K562 (cell line): Measurements from ENCODE around the gene CORO6. TPM values are rescaled to one million over a fixed set of nuclear protein-coding genes. Genes with fewer than 3 reads are reported as not detected.

Experiments
- DPF2 ChIP-seq: fragments of 450-650 bp; IDR thresholded peaks from 2 replicates; pipeline ENCODE4 v1.6.1; 2016
- HMGN3 ChIP-seq: IDR thresholded peaks from 2 replicates; pipeline ENCODE4 v1.6.1; 2011; ENCODE audit warnings: borderline replicate concordance, low read depth, mild to moderate bottlenecking, mixed read lengths, low read length; ENCODE audit not compliant: insufficient read length; ENCODE audit errors: extremely low read depth
- KLF1 ChIP-seq: fragments of 450-650 bp; IDR thresholded peaks from 2 replicates; pipeline ENCODE4 v1.6.1; 2016; ENCODE audit warnings: missing genetic modification characterization, missing compliant biosample characterization
- NFATC3 ChIP-seq: fragments of 450-650 bp; IDR thresholded peaks from 2 replicates; pipeline ENCODE4 v1.6.1; 2017; ENCODE audit warnings: mild to moderate bottlenecking
- RBFOX2 ChIP-seq: fragments of 200-400 bp; formaldehyde crosslinking; IDR thresholded peaks from 2 replicates; pipeline ENCODE4 v1.6.1; 2017; ENCODE audit warnings: low read depth, mild to moderate bottlenecking, low read length, moderate library complexity
- RBM22 ChIP-seq: fragments of 200-400 bp; formaldehyde crosslinking; IDR thresholded peaks from 2 replicates; pipeline ENCODE4 v1.6.1; 2018; ENCODE audit warnings: low read length, low read depth; ENCODE audit not compliant: poor library complexity, severe bottlenecking
- SMAD4 ChIP-seq: fragments of 250-450 bp; sonication (Bioruptor Pico); conservative IDR thresholded peaks from 2 replicates; pipeline ENCODE4 v1.8.0; 2021; ENCODE audit warnings: inconsistent platforms, mild to moderate bottlenecking, moderate library complexity
- SPI1 ChIP-seq: IDR thresholded peaks from 2 replicates; pipeline ENCODE4 v1.6.1; 2011; ENCODE audit warnings: low read depth, low read length, control low read depth, borderline replicate concordance
- polyA plus RNA-seq, 8 experiments: library from polyadenylated mRNA; depleted of rRNA in 4 of 8; stranded (reverse) in 5 of 8; unstranded in 3 of 8; fragments of >200 nt; fragmentation: Nextera tagmentation in 2 of 8; fragmentation: Illumina TruSeq in 1 of 8; extraction: Ambion mirVana in 2 of 8; extraction: Trizol in 1 of 8; gene quantifications; 2 replicates each; pipeline versions ENCODE4 v1.2.1 to v1.2.3, GENCODE V29; 2011 to 2014; ENCODE audit warnings: inconsistent platforms in 1 of 8, missing spikeins in 1 of 8
- total RNA-seq, 7 experiments: library from RNA; depleted of rRNA in 6 of 7; stranded (reverse); fragments of >200 nt in 6 of 7; fragmentation: Illumina TruSeq in 2 of 7; extraction: Trizol in 2 of 7; gene quantifications; 2 replicates each; pipeline versions ENCODE4 v1.2.1 to v1.2.3, GENCODE V29; 2011 to 2021; ENCODE audit warnings: low replicate concordance in 1 of 7
- TF ChIP-seq, protein P1 (sequence below), 2 experiments: fragments of 450-650 bp; formaldehyde crosslinking in 1 of 2; IDR thresholded peaks; 2 replicates each; pipeline versions ENCODE4 v1.4.0 to v1.6.1; 2014 to 2020; ENCODE audit warnings: mild to moderate bottlenecking in 2 of 2, borderline replicate concordance in 1 of 2, low read depth in 1 of 2
- TF ChIP-seq, protein P2 (sequence below): fragments of 450-650 bp; IDR thresholded peaks from 2 replicates; pipeline ENCODE4 v1.6.1; 2017; ENCODE audit warnings: mild to moderate bottlenecking, moderate library complexity
- TF ChIP-seq, protein P3 (sequence below): sonication (generic); formaldehyde crosslinking; IDR thresholded peaks from 2 replicates; pipeline ENCODE4 v1.8.1; 2023; ENCODE audit warnings: mild to moderate bottlenecking, missing genetic modification reagents
- TF ChIP-seq, protein P4 (sequence below): fragments of 250-450 bp; sonication (Bioruptor Pico); IDR thresholded peaks from 2 replicates; pipeline ENCODE4 v1.9.0; 2021; ENCODE audit warnings: mild to moderate bottlenecking, inconsistent platforms

The CORO6 gene
- total and polyA plus RNA-seq, 9 of the 15 experiments (the other 6 are each of a cell fraction or from before 2014, with no cell fraction given) = 0.04 to 11.9 (median 2.4) TPM

DNA sequence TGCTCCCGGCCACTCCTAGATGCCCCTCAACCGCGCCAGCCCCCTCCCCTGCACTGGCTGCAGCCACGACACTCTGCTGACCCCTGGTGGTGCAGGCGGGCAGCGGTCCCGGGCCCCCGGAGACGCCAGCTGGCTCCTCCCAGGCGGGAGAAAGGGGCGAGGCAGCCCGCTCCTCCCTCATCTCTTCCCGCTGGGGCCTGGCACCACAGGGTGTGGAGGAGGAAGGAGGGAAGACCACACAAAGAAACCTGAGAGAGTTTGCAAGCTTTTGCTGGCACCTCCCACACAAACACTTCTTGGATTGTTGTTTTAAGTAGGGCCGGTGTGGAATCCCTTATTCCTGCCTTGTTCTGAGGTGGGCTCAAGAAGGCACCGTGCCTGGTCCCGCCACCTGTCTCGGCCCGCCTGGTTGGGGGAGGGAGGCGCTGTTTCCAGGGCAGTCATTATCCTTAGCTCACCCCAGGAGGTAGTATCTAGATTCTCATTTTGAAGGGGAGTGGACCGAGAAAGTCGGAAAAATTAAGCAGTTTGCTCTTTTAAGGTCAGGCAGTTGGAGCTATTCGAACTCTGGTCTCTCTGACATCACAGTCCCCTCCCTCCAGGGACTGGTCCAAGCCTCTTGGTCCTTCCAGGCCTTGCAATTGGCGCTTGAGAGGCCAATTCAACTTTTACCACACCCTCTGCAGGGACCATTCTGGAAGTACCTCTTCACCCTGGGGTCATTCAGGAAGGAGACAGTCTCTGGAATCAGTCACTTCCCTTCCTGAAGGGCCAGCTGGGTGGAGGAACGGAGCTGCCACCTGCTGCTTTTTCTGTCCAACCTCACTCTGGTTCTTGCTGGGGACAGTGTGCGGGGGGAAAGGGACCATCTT lies 30.7 kb downstream of the CORO6 start (continued):
- TF ChIP-seq, protein P1, sequence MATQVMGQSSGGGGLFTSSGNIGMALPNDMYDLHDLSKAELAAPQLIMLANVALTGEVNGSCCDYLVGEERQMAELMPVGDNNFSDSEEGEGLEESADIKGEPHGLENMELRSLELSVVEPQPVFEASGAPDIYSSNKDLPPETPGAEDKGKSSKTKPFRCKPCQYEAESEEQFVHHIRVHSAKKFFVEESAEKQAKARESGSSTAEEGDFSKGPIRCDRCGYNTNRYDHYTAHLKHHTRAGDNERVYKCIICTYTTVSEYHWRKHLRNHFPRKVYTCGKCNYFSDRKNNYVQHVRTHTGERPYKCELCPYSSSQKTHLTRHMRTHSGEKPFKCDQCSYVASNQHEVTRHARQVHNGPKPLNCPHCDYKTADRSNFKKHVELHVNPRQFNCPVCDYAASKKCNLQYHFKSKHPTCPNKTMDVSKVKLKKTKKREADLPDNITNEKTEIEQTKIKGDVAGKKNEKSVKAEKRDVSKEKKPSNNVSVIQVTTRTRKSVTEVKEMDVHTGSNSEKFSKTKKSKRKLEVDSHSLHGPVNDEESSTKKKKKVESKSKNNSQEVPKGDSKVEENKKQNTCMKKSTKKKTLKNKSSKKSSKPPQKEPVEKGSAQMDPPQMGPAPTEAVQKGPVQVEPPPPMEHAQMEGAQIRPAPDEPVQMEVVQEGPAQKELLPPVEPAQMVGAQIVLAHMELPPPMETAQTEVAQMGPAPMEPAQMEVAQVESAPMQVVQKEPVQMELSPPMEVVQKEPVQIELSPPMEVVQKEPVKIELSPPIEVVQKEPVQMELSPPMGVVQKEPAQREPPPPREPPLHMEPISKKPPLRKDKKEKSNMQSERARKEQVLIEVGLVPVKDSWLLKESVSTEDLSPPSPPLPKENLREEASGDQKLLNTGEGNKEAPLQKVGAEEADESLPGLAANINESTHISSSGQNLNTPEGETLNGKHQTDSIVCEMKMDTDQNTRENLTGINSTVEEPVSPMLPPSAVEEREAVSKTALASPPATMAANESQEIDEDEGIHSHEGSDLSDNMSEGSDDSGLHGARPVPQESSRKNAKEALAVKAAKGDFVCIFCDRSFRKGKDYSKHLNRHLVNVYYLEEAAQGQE (IDR thresholded peaks at IDR 0.05; ENCODE audit: borderline replicate concordance) = peak; percentile 80
- TF ChIP-seq, protein P1 (CRISPR knock-in tag; IDR thresholded peaks at IDR 0.05; ENCODE audit: low read depth) = no peak
- TF ChIP-seq NFATC3 (no peak), HMGN3 (peak; percentile 57), SPI1 (peak; percentile 39; the same call in 1 of the 2 replicates), KLF1 (tag) (no peak), RBFOX2 (peak; percentile 45), DPF2 (no peak), RBM22 (no peak), SMAD4 (peak; percentile 68)
- TF ChIP-seq, protein P2, sequence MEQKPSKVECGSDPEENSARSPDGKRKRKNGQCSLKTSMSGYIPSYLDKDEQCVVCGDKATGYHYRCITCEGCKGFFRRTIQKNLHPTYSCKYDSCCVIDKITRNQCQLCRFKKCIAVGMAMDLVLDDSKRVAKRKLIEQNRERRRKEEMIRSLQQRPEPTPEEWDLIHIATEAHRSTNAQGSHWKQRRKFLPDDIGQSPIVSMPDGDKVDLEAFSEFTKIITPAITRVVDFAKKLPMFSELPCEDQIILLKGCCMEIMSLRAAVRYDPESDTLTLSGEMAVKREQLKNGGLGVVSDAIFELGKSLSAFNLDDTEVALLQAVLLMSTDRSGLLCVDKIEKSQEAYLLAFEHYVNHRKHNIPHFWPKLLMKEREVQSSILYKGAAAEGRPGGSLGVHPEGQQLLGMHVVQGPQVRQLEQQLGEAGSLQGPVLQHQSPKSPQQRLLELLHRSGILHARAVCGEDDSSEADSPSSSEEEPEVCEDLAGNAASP = no peak
- TF ChIP-seq, protein P3, sequence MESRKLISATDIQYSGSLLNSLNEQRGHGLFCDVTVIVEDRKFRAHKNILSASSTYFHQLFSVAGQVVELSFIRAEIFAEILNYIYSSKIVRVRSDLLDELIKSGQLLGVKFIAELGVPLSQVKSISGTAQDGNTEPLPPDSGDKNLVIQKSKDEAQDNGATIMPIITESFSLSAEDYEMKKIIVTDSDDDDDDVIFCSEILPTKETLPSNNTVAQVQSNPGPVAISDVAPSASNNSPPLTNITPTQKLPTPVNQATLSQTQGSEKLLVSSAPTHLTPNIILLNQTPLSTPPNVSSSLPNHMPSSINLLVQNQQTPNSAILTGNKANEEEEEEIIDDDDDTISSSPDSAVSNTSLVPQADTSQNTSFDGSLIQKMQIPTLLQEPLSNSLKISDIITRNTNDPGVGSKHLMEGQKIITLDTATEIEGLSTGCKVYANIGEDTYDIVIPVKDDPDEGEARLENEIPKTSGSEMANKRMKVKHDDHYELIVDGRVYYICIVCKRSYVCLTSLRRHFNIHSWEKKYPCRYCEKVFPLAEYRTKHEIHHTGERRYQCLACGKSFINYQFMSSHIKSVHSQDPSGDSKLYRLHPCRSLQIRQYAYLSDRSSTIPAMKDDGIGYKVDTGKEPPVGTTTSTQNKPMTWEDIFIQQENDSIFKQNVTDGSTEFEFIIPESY = no peak
- TF ChIP-seq, protein P4, sequence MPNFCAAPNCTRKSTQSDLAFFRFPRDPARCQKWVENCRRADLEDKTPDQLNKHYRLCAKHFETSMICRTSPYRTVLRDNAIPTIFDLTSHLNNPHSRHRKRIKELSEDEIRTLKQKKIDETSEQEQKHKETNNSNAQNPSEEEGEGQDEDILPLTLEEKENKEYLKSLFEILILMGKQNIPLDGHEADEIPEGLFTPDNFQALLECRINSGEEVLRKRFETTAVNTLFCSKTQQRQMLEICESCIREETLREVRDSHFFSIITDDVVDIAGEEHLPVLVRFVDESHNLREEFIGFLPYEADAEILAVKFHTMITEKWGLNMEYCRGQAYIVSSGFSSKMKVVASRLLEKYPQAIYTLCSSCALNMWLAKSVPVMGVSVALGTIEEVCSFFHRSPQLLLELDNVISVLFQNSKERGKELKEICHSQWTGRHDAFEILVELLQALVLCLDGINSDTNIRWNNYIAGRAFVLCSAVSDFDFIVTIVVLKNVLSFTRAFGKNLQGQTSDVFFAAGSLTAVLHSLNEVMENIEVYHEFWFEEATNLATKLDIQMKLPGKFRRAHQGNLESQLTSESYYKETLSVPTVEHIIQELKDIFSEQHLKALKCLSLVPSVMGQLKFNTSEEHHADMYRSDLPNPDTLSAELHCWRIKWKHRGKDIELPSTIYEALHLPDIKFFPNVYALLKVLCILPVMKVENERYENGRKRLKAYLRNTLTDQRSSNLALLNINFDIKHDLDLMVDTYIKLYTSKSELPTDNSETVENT (CRISPR knock-in tag) = peak; percentile 32; the same call in 1 of the 2 replicates
